ENCODE data around the gene OR6C4.
"Not testable (repeated sequence)": the region's sequence is repeated elsewhere in the genome, so short reads cannot be mapped to it uniquely, and the experiment has no call there.

Gene OR6C4

DNA sequence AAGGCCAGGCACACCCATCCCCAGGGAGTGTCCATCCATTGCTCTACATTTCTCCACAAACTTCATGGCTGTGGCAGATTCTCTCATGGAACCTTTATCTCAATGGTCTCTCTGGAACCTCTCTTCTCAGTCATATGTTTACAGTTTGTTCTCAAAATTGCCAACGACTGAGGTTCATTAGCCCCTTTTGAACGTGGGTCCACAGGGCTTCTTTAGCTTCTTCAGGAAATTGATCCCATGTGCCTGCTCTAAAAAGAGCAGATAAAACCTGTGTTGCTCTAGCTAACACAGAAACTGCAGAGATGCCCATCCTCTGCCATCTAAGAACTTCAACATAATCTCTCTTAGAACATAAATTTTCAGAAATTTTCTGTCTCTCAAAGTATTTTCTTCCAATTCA, at the start of gene OR6C4:
Gene OR6C4 (plus strand): TSS at position 301 of the 400 bp plus-strand sequence. CDS start 1,625 bp downstream, outside the sequence.
- Histone ChIP-seq H3K9ac (ENCODE audit: low read depth in 1 of 2, low read length in 2 of 2) (no peak within 1 kb of the TSS), H3K27ac (ENCODE audit: low read depth, low read length) (no peak within 1 kb of the TSS), H3K27me3 (ENCODE audit: control insufficient read depth in 1 of 2, insufficient read depth in 2 of 2, low read length in 2 of 2) (no peaks in the 10 kb centered on the region), H3K4me3 (ENCODE audit: low read depth in 1 of 2, low read length in 2 of 2) (no peak within 1 kb of the TSS), H3K36me3 (ENCODE audit: control insufficient read depth in 1 of 2, insufficient read depth in 2 of 2, low read length in 2 of 2) (no peaks in the 10 kb centered on the region), H3K4me1 (ENCODE audit: control insufficient read depth in 1 of 2, insufficient read depth in 2 of 2, low read length in 2 of 2) (no peaks in the 10 kb centered on the region), H3K9me3 (ENCODE audit: control insufficient read depth in 1 of 2, low read length in 2 of 2) (no peaks in the 10 kb centered on the region)

DNA sequence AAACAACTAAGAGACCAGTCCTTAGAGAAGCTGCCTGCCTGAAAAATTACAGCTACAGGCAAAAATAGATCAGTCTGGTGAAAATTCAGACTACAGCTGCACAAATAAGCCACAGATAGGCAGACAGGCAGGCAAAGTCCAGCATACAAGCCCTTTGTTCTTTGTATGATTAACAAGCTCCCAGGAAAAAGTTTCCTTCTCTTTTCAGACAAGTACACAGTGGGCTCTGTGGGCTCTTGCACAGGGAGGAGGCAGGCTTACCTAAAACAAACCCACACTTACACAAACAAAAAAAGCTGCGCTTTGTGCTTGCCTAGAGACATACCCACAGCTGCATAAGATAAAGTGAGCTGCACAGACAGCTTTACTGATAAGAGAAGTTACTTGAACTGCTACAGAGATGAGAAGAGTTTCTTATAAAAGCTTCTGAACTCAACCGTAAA, 49.6 kb upstream of the OR6C4 start:
- Histone ChIP-seq H3K27ac (ENCODE audit: low read depth, low read length) (no peak overlapping the region), H3K4me3 (ENCODE audit: low read depth in 1 of 2, low read length in 2 of 2) (no peak overlapping the region), H3K9ac (ENCODE audit: low read depth in 1 of 2, low read length in 2 of 2) (no peak overlapping the region), H3K27me3 (ENCODE audit: control insufficient read depth in 1 of 2, insufficient read depth in 2 of 2, low read length in 2 of 2) (no peaks in the 10 kb centered on the region), H3K4me1 (ENCODE audit: control insufficient read depth in 1 of 2, insufficient read depth in 2 of 2, low read length in 2 of 2) (no peaks in the 10 kb centered on the region), H3K9me3 (ENCODE audit: control insufficient read depth in 1 of 2, low read length in 2 of 2) (no peaks in the 10 kb centered on the region), H3K36me3 (ENCODE audit: control insufficient read depth in 1 of 2, insufficient read depth in 2 of 2, low read length in 2 of 2) (no peaks in the 10 kb centered on the region)

DNA sequence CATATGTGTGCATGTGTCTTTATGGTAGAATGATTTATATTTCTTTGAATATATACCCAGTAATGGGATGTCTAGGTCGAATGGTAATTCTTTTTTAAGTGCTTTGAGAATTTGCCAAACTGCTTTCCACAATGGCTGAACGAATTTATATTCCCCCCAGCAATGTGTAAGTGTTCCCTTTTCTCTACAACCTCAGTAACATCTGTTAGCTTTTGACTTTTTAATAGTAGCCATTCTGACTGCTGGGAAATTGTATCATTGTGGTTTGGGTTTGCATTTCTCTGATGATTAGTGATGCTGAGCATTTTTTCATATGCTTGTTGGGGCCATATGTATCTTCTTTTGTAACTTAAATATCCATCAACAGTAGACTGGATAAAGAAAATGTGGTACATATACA, 47.8 kb upstream of the OR6C4 start:
- H3K27ac ChIP-seq (ENCODE audit: low read depth, low read length), result no peak overlapping the region
- no peaks in the 10 kb centered on the region for H3K4me1 ChIP-seq (ENCODE audit: control insufficient read depth in 1 of 2, insufficient read depth in 2 of 2, low read length in 2 of 2)
- no peak overlapping the region for H3K9ac ChIP-seq (ENCODE audit: low read depth in 1 of 2, low read length in 2 of 2)
- no peaks in the 10 kb centered on the region for H3K27me3 ChIP-seq (ENCODE audit: control insufficient read depth in 1 of 2, insufficient read depth in 2 of 2, low read length in 2 of 2)
- H3K4me3 ChIP-seq (ENCODE audit: low read depth in 1 of 2, low read length in 2 of 2), result no peak overlapping the region
- no peaks in the 10 kb centered on the region for H3K36me3 ChIP-seq (ENCODE audit: control insufficient read depth in 1 of 2, insufficient read depth in 2 of 2, low read length in 2 of 2)
- no peaks in the 10 kb centered on the region for H3K9me3 ChIP-seq (ENCODE audit: control insufficient read depth in 1 of 2, low read length in 2 of 2)

DNA sequence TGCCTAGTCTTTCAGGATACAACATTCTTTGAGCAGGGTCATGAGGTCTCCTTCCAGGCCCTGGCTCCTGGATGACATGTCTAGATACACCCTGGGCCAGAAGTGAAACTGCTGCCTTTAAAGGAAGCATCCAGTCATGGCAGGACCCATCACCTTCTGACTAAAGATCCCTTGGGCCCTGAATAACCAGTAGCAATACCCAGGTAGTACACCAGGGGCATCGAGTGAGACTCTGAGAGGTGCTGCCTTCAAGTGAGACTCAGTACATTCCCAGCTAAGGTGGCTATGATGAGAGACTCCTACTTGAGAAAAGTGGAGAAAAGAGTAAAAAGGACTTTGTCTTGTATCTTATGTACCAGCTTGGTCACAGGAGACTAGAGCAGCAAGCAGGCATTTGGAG, 33.7 kb upstream of the OR6C4 start:
- H3K4me1 ChIP-seq (ENCODE audit: control insufficient read depth in 1 of 2, insufficient read depth in 2 of 2, low read length in 2 of 2), result no peaks in the 10 kb centered on the region
- H3K27ac ChIP-seq (ENCODE audit: low read depth, low read length), result no peak overlapping the region
- no peak overlapping the region for H3K4me3 ChIP-seq (ENCODE audit: low read depth in 1 of 2, low read length in 2 of 2)
- no peak overlapping the region for H3K9ac ChIP-seq (ENCODE audit: low read depth in 1 of 2, low read length in 2 of 2)
- H3K36me3 ChIP-seq (ENCODE audit: control insufficient read depth in 1 of 2, insufficient read depth in 2 of 2, low read length in 2 of 2), result no peaks in the 10 kb centered on the region
- no peaks in the 10 kb centered on the region for H3K27me3 ChIP-seq (ENCODE audit: control insufficient read depth in 1 of 2, insufficient read depth in 2 of 2, low read length in 2 of 2)
- H3K9me3 ChIP-seq (ENCODE audit: control insufficient read depth in 1 of 2, low read length in 2 of 2), result no peaks in the 10 kb centered on the region

DNA sequence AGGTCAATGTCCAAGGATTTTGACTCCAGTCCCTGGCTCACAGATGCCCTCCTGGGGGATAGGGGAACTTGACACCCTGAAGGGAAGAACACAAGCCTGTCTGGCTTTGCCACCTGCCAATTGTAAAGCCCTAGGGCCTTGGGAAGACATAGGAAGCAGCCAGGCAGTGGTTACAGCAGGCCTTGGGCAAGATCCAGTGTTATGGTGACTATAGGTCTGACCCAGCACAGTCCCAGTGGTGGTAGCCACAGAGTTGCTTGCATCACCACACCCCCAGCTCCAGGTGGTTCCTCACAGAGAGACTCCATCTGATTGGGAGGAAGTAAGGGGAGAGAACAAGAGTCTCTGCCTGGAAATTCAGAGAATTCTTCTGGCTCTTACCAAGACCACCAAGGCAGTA, 33.0 kb upstream of the OR6C4 start:
- no peaks in the 10 kb centered on the region for H3K9me3 ChIP-seq (ENCODE audit: control insufficient read depth in 1 of 2, low read length in 2 of 2)
- no peaks in the 10 kb centered on the region for H3K27me3 ChIP-seq (ENCODE audit: control insufficient read depth in 1 of 2, insufficient read depth in 2 of 2, low read length in 2 of 2)
- H3K27ac ChIP-seq (ENCODE audit: low read depth, low read length), result no peak overlapping the region
- no peak overlapping the region for H3K4me3 ChIP-seq (ENCODE audit: low read depth in 1 of 2, low read length in 2 of 2)
- H3K9ac ChIP-seq (ENCODE audit: low read depth in 1 of 2, low read length in 2 of 2), result no peak overlapping the region
- no peaks in the 10 kb centered on the region for H3K4me1 ChIP-seq (ENCODE audit: control insufficient read depth in 1 of 2, insufficient read depth in 2 of 2, low read length in 2 of 2)
- H3K36me3 ChIP-seq (ENCODE audit: control insufficient read depth in 1 of 2, insufficient read depth in 2 of 2, low read length in 2 of 2), result no peaks in the 10 kb centered on the region

DNA sequence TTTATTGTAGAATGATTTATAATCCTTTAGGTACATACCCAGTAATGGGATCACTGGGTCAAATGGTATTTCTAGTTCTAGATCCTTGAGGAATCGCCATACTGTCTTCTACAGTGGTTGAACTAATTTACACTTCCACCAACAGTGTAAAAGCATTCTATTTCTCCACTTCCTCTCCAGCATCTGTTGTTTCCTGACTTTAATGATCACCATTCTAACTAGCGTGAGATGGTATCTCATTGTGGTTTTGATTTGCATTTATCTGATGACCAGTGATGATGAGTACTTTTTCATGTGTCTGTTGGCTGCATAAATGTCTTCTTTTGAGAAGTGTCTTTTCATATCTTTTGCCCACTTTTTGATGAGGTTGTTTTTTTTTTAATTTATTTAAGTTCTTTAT, 1.2 kb upstream of the OR6C4 start:
- H3K27ac ChIP-seq (ENCODE audit: low read depth, low read length), result not testable (repeated sequence)

DNA sequence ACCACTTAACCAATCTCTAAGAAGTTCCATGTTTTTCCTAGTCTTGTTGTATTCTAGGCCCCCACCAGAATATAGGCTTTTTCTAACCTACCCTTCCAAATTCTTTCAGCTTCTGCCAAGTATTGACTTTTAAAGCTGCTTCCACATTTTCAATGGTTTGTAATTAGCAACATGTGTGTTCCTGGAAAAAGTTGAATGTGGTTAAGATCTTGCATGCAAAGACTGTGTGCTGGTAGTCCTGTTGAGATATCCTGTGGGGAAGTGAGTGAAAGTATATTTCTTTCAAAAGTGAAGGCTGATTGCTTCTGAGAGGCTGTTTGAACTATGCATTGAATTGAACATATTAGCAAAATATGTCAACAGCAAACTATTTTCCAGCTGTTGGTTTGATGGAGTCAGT, 646 bp upstream of the OR6C4 start:
- Histone ChIP-seq H3K4me3 (ENCODE audit: low read depth in 1 of 2, low read length in 2 of 2) (no peak overlapping the region), H3K4me1 (ENCODE audit: control insufficient read depth in 1 of 2, insufficient read depth in 2 of 2, low read length in 2 of 2) (no peaks in the 10 kb centered on the region), H3K27me3 (ENCODE audit: control insufficient read depth in 1 of 2, insufficient read depth in 2 of 2, low read length in 2 of 2) (no peaks in the 10 kb centered on the region), H3K9me3 (ENCODE audit: control insufficient read depth in 1 of 2, low read length in 2 of 2) (no peaks in the 10 kb centered on the region), H3K9ac (ENCODE audit: low read depth in 1 of 2, low read length in 2 of 2) (no peak overlapping the region), H3K36me3 (ENCODE audit: control insufficient read depth in 1 of 2, insufficient read depth in 2 of 2, low read length in 2 of 2) (no peaks in the 10 kb centered on the region), H3K27ac (ENCODE audit: low read depth, low read length) (no peak overlapping the region)

More for the DNA sequence above, 1.2 kb upstream of the OR6C4 start:
- H3K27me3 ChIP-seq (ENCODE audit: control insufficient read depth in 1 of 2, insufficient read depth in 2 of 2, low read length in 2 of 2); H3K36me3 ChIP-seq (ENCODE audit: control insufficient read depth in 1 of 2, insufficient read depth in 2 of 2, low read length in 2 of 2); H3K9me3 ChIP-seq (ENCODE audit: control insufficient read depth in 1 of 2, low read length in 2 of 2); H3K4me1 ChIP-seq (ENCODE audit: control insufficient read depth in 1 of 2, insufficient read depth in 2 of 2, low read length in 2 of 2); H3K4me3 ChIP-seq (ENCODE audit: low read depth in 1 of 2, low read length in 2 of 2); H3K9ac ChIP-seq (ENCODE audit: low read depth in 1 of 2, low read length in 2 of 2): not testable (repeated sequence)

DNA sequence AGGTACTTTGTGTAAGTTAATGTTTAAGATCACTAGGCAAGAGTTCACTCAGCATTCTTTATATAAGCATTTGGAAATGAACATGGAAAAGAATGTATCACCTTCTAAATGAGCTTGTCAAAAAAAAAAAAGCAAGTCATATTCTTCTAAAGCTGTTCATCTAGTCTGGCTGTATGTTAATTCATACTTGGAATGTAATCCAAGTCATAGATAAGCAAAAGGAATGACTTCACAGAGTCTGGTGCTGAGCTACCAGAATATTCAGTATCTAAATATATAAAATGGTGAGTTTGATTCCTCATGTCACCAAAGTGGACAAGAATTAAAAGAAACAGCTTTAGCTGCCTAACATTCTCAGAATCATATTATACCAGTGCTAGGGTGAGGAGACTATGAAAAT, 4.9 kb downstream of the OR6C4 start:
- Histone ChIP-seq H3K27ac (ENCODE audit: low read depth, low read length) (no peak overlapping the region), H3K9me3 (ENCODE audit: control insufficient read depth in 1 of 2, low read length in 2 of 2) (peaks cover 0 to 7% of the 10 kb centered on the region in 2 donors), H3K9ac (ENCODE audit: low read depth in 1 of 2, low read length in 2 of 2) (no peak overlapping the region), H3K36me3 (ENCODE audit: control insufficient read depth in 1 of 2, insufficient read depth in 2 of 2, low read length in 2 of 2) (no peaks in the 10 kb centered on the region), H3K27me3 (ENCODE audit: control insufficient read depth in 1 of 2, insufficient read depth in 2 of 2, low read length in 2 of 2) (no peaks in the 10 kb centered on the region), H3K4me1 (ENCODE audit: control insufficient read depth in 1 of 2, insufficient read depth in 2 of 2, low read length in 2 of 2) (no peaks in the 10 kb centered on the region), H3K4me3 (ENCODE audit: low read depth in 1 of 2, low read length in 2 of 2) (no peak overlapping the region)

DNA sequence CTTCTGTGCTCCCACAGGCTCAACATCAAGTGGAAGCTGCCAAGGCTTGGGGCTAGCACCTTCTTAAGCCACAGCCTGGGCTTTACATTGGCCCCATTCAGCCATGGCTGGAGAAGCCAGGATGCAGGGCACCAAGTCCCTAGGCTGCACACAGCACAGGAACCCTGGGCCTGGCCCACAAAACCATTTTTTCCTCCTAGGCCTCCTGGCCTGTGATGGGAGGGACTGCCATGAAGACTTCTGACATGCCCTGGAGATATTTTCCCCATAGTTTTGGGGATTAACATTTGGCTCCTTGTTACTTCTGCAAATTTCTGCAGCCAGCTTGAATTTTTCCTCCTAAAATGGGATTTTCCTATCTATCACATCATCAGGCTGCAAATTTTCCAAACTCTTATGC, 20.7 kb downstream of the OR6C4 start:
- H3K36me3 ChIP-seq (ENCODE audit: control insufficient read depth in 1 of 2, insufficient read depth in 2 of 2, low read length in 2 of 2); H3K27me3 ChIP-seq (ENCODE audit: control insufficient read depth in 1 of 2, insufficient read depth in 2 of 2, low read length in 2 of 2); H3K27ac ChIP-seq (ENCODE audit: low read depth, low read length); H3K4me3 ChIP-seq (ENCODE audit: low read depth in 1 of 2, low read length in 2 of 2); H3K4me1 ChIP-seq (ENCODE audit: control insufficient read depth in 1 of 2, insufficient read depth in 2 of 2, low read length in 2 of 2); H3K9ac ChIP-seq (ENCODE audit: low read depth in 1 of 2, low read length in 2 of 2): not testable (repeated sequence)
- H3K9me3 ChIP-seq (ENCODE audit: control insufficient read depth in 1 of 2, low read length in 2 of 2), result peaks cover 21 to 29% of the 10 kb centered on the region in 2 donors

DNA sequence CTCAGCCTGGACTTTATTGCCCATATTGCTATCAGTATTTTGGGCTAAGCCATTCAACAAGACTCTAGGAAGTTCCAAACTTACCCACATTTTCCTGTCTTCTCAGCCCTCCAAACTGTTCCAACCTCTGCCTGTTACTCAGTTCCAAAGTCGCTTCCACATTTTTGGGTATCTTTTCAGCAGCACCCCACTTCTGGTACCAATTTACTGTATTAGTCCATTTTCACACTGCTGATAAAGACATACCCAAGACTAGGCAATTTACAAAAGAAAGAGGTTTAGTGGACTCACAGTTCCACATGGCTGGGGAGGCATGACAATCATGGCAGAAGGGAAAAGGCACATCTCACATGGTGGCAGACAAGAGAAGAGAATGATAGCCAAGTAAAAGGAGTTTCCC, 21.3 kb downstream of the OR6C4 start:
- H3K27ac ChIP-seq (ENCODE audit: low read depth, low read length); H3K27me3 ChIP-seq (ENCODE audit: control insufficient read depth in 1 of 2, insufficient read depth in 2 of 2, low read length in 2 of 2); H3K4me1 ChIP-seq (ENCODE audit: control insufficient read depth in 1 of 2, insufficient read depth in 2 of 2, low read length in 2 of 2); H3K9ac ChIP-seq (ENCODE audit: low read depth in 1 of 2, low read length in 2 of 2); H3K4me3 ChIP-seq (ENCODE audit: low read depth in 1 of 2, low read length in 2 of 2); H3K36me3 ChIP-seq (ENCODE audit: control insufficient read depth in 1 of 2, insufficient read depth in 2 of 2, low read length in 2 of 2): not testable (repeated sequence)
- H3K9me3 ChIP-seq (ENCODE audit: control insufficient read depth in 1 of 2, low read length in 2 of 2), result peaks cover 21 to 29% of the 10 kb centered on the region in 2 donors

DNA sequence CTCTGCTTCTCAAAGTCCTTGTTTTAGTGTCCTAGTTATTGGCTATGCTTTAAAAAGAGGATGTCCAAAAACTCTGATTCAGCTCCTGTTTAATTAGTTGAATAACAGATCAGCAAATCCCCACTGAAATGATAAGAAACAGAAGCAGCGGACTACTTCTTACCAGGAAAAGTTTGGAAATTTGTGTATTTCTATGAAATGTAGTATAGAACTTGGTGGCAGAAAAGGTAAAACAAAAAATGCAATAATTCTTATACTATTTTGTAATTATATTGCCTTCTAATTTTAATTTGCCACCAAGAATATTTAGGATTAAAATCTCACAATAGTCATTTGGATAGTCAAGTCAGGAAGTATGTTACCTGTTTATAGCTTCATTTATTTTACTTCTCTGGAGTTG, 22.8 kb downstream of the OR6C4 start, which contains the start of gene OR2AP1:
Gene OR2AP1 (plus strand): TSS at position 301 of the 400 bp plus-strand sequence. CDS start 1,947 bp downstream, outside the sequence.
- H3K4me3 ChIP-seq (ENCODE audit: low read depth in 1 of 2, low read length in 2 of 2), result no peak within 1 kb of the TSS
- H3K4me1 ChIP-seq (ENCODE audit: control insufficient read depth in 1 of 2, insufficient read depth in 2 of 2, low read length in 2 of 2), result no peaks in the 10 kb centered on the region
- no peak within 1 kb of the TSS for H3K9ac ChIP-seq (ENCODE audit: low read depth in 1 of 2, low read length in 2 of 2)
- H3K27me3 ChIP-seq (ENCODE audit: control insufficient read depth in 1 of 2, insufficient read depth in 2 of 2, low read length in 2 of 2), result no peaks in the 10 kb centered on the region
- no peaks in the 10 kb centered on the region for H3K36me3 ChIP-seq (ENCODE audit: control insufficient read depth in 1 of 2, insufficient read depth in 2 of 2, low read length in 2 of 2)
- peaks cover 21 to 29% of the 10 kb centered on the region in 2 donors for H3K9me3 ChIP-seq (ENCODE audit: control insufficient read depth in 1 of 2, low read length in 2 of 2)
- no peak within 1 kb of the TSS for H3K27ac ChIP-seq (ENCODE audit: low read depth, low read length)

Measured in duodenal mucosa (tissue), 2 donors.